T47D (cell line): ENCODE data around the gene PTK6.

Source experiments
- DNase-seq, 2 experiments: peaks; one replicate each; pipeline versions ENCODE4 v3.0.0 to v3.0.0-alpha.2; 2011 to 2012; ENCODE audit warnings: low read depth in 1 of 2, low spot score in 1 of 2
- JUND ChIP-seq: IDR thresholded peaks from 2 replicates; pipeline ENCODE4 v1.6.1; 2012; ENCODE audit warnings: low read depth
- in situ Hi-C: cut with HindIII; loops from 2 replicates; pipeline ENCODE4 v1.10.0; 2016; ENCODE audit warnings: low sequenced_read_pairs, low pct_unique_long_range_greater_than_20kb

Gene PTK6

GRCh38 chr20:63536997-63537524 lies at the start of gene PTK6:
Gene PTK6, minus strand, starts transcription at chr20:63537376. Its CDS starts 62 bp downstream, at chr20:63537314.
- TF ChIP-seq JUND = no peak
- DNase-seq = peak; percentile 88 to 98
- in situ Hi-C loops = no loop called here

- TF ChIP-seq JUND = no peak
- in situ Hi-C loops = no loop called here
- DNase-seq = no peak
Observed at GRCh38 chr20:63586797-63587196, 49.6 kb upstream of the PTK6 start.

- in situ Hi-C loops = no loop called here
- TF ChIP-seq JUND = no peak
- no peak for DNase-seq
Observed at GRCh38 chr20:63585616-63586565, 48.7 kb upstream of the PTK6 start.

- no peak for DNase-seq
- no peak for TF ChIP-seq JUND
- in situ Hi-C loops = no loop called here
Observed at GRCh38 chr20:63582382-63583063, 45.3 kb upstream of the PTK6 start.

- DNase-seq = peak in 1 of 2 experiments; percentile 73
- no peak for TF ChIP-seq JUND
- in situ Hi-C loops = no loop called here
Observed at GRCh38 chr20:63580796-63581461, 43.8 kb upstream of the PTK6 start.

GRCh38 chr20:63579017-63579694 lies 42.0 kb upstream of the PTK6 start:
- no peak for TF ChIP-seq JUND
- DNase-seq = no peak
- in situ Hi-C loops = no loop called here

- DNase-seq = no peak
- TF ChIP-seq JUND = no peak
- in situ Hi-C loops = no loop called here
Observed at GRCh38 chr20:63578224-63579016, 41.2 kb upstream of the PTK6 start.

- in situ Hi-C loops = no loop called here
- no peak for TF ChIP-seq JUND
Observed at GRCh38 chr20:63577317-63577894, 40.2 kb upstream of the PTK6 start.

GRCh38 chr20:63576311-63576710 lies 39.1 kb upstream of the PTK6 start:
- no peak for TF ChIP-seq JUND
- in situ Hi-C loops = no loop called here
- no peak for DNase-seq

More at GRCh38 chr20:63577317-63577894, 40.2 kb upstream of the PTK6 start:
- DNase-seq = no peak

- TF ChIP-seq JUND = no peak
- in situ Hi-C loops = no loop called here
Observed at GRCh38 chr20:63574829-63575743, 37.9 kb upstream of the PTK6 start.

More at GRCh38 chr20:63574829-63575743, 37.9 kb upstream of the PTK6 start:
- no peak for DNase-seq
